ENCODE results near the gene ARHGEF2.

DNA sequence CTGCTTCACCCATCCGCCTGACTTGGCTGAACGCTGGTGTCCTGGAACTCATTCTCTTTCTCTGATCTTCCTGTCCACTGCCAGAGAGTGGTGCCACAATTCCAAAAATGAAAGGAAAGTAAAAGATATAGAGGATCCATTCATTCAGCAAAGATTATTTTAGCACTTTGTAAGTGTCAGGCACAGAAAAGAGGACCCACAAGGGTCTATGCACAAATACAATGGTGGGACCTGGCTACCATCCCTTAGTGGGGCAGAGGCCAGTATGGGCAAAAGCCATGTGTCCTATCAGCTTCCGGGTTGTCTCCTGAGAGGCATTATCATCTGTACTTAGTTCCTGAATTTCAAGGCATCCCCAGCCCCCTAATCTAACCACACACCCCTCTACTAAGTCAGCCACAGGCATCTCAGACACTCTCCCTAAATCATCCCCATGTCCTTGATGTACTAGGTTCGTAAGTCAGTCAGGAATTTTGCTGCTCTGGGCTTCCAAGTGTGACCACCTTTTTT, 23.4 kb upstream of the ARHGEF2 start:
- TF ChIP-seq CTCF (IDR thresholded peaks at IDR 0.05; ENCODE audit: low read depth, low read length, poor library complexity, severe bottlenecking) (no peak), EZH2phosphoT487 (IDR thresholded peaks at IDR 0.05; ENCODE audit: borderline replicate concordance, low read length) (no peak)
